ENCODE measurements around the gene GDA.

The GDA gene

GRCh38 chr9:72151104-72151503 is 1.9 kb downstream of the GDA start:
- DNase-seq, result no peak

DNA sequence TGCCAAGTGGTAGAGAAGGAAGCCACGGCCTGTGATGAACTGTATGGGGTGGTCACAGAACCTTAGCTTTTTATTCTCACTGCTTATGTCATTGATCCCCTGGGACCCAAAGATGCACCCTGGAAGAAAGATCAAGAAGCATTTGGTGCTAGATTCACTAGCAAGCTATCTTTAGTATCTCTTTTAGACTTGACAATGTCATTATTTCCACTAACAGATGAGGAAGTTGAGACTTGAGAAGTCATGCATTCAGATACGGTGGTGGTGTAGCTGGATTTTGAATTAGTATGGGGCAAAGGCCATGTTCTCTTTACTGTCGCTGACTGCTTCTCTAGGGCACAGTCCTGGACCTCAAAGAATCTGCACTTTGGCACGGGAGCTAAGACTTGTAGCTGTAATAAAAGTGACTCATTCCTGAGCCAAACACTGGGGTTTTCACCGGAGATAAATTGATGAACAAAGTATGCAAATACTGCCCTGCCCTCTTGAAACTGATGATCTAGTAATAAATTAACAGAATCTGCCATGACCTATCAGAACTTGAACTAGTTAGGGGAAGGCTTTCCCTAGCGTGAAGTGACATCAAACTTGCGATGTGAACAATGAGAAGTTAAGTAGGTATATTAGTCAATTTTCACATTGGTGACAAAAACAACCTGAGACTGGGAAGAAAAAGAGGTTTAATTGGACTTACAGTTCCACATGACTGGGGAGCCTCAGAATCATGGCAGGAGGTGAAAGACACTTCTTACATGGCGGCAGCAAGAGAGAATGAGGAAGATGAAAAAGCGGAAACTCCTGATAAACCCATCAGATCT is 5.4 kb downstream of the GDA start:
- no peak for DNase-seq

GRCh38 chr9:72155301-72155700 is 6.1 kb downstream of the GDA start:
- no peak for DNase-seq

DNA sequence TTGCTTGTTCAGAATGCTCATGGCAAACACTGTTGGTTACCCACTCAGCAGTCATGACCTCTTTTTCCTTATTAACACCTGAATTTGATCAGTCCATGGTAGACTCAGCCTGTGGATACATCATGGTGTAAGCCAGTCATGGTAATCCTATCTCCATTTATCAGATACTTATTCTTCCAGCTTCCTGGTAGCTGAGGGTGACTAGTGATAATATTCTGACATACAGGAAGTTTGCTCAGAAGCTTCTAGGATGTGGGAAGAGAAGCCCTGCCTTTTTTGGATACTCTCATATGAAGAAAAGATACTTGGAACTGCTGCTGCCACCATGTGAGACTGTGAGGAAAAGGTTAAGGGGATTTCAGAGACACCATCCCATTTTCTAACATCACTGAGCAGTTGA is 7.3 kb downstream of the GDA start:
- no peak for DNase-seq

DNA sequence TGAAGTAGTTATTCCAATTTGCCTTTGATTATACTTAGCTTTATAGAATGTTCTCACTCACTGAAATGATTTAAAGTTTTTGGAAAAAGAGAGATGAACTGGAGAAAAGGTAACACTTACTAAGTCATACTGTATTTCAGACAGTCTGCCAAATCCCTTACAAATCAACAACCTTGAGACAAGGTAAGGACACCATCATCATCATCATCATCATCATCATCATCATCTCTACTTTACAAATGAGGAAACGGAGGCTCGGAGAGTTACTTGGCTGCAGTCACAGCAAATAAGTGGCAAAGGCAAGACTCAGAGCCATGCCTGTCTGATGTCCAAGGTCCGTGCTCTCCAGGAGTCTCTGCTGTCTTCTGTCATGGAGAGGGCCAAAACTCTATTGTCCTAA is 9.4 kb downstream of the GDA start:
- no peak for DNase-seq

GRCh38 chr9:72160446-72161123 is 11.3 kb downstream of the GDA start:
- no peak for DNase-seq

DNA sequence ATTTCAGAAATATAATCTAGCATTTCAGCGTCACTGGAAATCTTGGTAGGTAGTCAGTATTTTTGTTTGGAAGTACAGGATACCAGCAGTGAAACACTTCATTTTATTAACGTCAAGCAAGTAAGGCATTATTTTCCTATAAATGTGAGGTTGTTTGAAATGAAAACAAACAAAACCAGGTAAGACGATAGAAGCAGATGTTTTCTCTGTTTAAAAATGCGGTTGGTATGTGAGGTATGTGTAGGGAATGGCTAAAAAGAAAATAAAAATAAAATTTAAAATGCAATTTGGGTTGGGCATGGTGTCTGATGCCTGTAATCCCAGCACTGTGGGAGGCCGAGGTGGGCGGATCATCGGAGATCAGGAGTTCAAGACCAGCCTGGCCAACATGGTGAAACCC is 16.1 kb downstream of the GDA start:
- DNase-seq, result no peak

DNA sequence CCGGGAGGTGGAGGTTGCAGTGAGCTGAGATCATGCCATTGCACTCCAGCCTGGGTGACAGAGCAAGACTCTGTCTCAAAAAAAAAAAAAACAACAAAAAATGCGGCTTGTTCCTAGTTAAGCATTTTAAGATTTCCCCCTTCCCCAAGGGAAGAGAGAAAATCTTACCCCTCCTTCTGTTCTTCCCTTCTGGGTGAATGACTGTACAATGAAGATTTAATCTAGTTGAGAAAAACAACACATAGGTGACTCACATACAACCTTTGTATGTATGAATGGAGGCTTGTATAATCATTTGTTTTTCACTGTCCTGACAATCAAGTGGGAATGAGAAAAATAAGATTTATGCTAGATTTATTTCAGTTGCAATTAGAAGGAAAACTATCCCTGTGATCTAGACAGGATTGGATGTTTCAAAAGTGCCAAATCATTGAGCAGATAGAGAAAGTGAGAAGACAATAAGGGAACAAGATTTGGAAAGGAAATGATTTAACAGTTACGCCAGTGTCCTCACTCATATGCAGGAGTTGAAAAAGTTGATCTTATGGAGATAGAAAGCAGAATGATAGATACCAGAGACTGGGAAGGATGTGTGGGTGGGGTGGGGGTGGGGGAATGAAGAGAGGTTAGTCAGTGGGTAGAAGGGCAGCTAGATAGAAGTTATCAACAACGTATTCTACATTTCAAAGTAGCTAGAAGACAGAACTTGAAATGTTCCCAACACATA is 16.7 kb downstream of the GDA start:
- DNase-seq, result no peak

GRCh38 chr9:72168075-72168474 is 18.8 kb downstream of the GDA start:
- no peak for DNase-seq

DNA sequence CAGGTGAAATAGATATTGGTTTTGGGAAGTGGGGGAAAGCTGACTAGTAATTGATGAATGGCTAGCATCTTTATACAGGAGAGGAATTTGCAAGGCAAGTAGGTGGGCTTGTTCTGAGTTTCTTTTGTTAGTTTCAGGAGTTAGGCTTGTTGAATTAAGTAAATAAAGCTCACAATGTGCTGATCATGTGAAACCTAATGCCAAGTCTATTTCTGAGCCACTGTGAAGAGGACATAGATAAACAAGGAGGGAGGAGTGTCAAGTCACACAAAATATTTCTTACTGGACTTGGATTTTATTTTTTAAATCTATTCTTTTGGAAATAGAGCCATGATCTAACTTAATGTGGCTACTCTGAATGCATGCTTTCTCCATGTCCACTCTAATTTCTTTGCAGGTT is 19.9 kb downstream of the GDA start:
- no peak for DNase-seq

- no peak for DNase-seq
Measured at GRCh38 chr9:72173080-72173479, 23.8 kb downstream of the GDA start.

DNA sequence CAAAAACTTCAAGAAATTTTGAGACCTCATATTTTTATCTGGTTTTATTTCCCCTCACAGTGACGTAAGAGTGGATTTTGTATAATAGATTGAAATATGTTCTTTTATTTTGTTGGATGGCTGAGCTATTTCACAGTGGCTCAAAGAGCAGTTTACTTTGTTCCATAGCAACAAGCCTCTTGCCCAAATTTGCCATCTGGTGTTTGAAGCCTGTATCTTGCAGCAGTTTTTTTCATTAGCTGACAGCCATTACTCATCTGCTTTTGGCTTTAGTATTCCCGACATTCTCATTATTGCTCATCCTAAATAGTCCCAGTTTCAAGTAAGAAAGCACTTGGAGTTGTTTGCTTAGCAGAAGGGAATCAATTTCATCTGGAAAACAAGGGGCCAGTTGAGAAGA is 36.3 kb downstream of the GDA start:
- DNase-seq, result no peak

GRCh38 chr9:72187121-72187695 is 38.0 kb downstream of the GDA start:
- DNase-seq, result no peak

DNA sequence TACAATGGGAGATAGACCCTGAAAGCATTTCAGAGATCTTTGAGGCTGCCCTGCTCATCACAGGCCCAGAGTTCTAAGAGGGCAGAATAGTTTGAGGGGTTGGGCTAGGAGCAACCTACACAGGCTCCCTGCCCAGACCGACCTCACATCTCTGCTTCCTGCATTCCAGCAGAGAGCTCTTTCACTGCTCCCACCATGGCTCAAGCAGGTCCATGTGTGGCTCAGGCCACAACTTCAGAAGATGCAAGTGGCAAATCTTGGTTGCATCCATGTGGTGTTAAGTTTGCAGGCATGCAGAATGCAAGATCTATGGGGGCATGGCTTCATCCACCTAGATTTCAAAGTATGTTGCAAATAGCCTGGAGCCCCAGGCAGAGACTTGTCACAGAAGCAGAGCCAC is 39.0 kb downstream of the GDA start:
- no peak for DNase-seq

- no peak for DNase-seq
Measured at GRCh38 chr9:72193478-72193881, 44.2 kb downstream of the GDA start.

GRCh38 chr9:72199238-72199637 is 50.0 kb downstream of the GDA start:
- no peak for DNase-seq

DNA sequence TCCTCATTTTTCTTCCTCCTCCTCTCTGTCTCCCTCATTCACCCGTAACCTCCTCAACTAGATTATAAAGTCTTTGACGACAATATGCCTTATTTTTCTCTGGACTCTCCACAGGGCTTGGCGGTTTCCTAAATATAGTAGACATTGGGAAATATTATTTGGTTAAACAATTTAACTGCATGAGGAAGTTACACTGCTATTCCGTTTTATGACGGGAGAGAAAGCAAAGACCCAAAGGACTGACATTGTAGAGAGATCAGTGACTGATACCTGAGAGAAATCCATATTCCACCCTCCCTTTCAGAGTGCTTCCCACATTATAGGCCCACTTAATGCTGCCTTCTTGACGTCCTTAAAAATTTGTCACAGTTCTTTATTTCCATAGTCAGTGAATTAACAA is 51.2 kb downstream of the GDA start:
- DNase-seq, result no peak

DNA sequence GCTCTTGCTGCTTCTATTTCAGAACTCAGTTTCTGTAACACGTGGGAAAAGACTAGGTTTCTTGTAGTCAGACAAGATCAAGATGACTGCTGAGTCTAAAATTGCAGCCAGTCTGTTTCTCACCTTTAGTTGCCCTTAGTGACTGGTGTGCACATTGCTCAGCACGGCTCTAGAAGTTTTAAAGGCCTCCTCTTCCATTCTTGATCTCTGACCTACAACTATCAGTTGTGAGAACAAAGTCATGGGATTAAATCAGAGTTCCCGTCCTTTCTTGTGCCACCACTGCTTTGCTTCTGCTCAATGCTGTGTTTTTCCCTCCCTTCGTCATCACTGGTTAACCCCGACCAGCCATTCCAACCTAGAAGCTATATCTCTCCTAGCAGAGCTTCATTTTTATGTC is 52.8 kb downstream of the GDA start:
- DNase-seq, result no peak

GRCh38 chr9:72203205-72203803 is 54.1 kb downstream of the GDA start:
- DNase-seq, result peak; percentile 26

GRCh38 chr9:72204062-72204461 is 54.8 kb downstream of the GDA start:
- no peak for DNase-seq

DNA sequence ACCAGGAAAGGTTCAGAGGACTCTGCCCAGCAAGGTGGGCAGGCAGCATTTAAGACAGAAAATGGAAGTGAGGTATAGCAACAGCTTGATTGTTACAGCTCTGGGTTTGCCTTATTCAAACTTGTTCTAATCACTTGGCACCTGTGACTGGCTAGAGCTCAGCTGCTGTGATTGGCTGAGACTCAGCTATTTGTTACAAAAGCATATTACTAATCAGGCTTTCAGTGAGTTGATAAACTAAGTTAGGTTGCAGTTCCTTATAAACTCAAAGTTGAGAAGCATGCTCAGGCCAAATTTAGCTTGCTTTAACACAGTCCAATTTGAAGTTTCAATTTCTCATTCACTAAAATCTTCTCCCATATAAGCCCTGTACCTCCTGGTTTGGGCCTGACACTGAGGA is 56.3 kb downstream of the GDA start:
- no peak for DNase-seq

DNA sequence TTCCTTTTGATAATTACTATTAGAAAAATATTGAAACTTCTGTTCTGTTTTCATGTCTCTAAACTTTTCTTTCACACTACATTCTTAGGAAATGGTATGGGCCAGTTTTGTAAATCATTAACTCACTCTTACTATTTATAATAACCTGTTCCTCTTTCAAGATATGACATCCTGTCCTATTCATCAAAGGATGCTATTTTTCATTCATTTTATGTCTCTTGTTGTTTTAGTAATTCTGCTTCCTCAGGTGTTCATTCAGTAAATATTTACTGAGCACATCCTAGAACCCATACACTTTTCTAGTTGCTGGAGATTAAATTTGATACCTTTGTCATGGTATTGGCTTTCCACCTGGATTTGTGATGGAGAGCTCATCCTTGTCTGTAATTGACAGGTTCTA is 58.0 kb downstream of the GDA start:
- DNase-seq, result no peak

- DNase-seq, result no peak
Measured at GRCh38 chr9:72210522-72210921, 61.3 kb downstream of the GDA start.
